ENCODE data around the gene ARSG. TPM values are rescaled to one million over a fixed set of nuclear protein-coding genes. Genes with fewer than 3 reads are reported as not detected.

The ARSG gene
- total and polyA plus RNA-seq, 10 of the 15 experiments (the other 5 are each of a cell fraction or from before 2014, with no cell fraction given), result 2.9 to 13.5 (median 7.6) TPM

GRCh38 chr17:68425979-68426378, 134.7 kb downstream of the ARSG start:
- Histone ChIP-seq H3K27ac (ENCODE audit: control insufficient read depth, insufficient read depth) (no peak overlapping the region), H3K9me3 (replicated peaks; ENCODE audit: control insufficient read depth, insufficient read depth, low read length) (no peaks in the 10 kb centered on the region), H3K36me3 (ENCODE audit: control insufficient read depth in 2 of 2, insufficient read depth in 2 of 2, low read length in 1 of 2) (peaks cover 5 to 9% of the 10 kb centered on the region in 2 experiments; a peak in 3 of 4 replicates), H3K4me2 (ENCODE audit: control insufficient read depth, insufficient read depth) (no peak overlapping the region), H3K9ac (ENCODE audit: control insufficient read depth, insufficient read depth, low read length) (no peak overlapping the region), H3K4me3 (no peak overlapping the region), H4K20me1 (ENCODE audit: control insufficient read depth, insufficient read depth) (no peaks in the 10 kb centered on the region), H3K79me2 (ENCODE audit: control insufficient read depth, insufficient read depth, low read length) (no peaks in the 10 kb centered on the region), H3K4me1 (ENCODE audit: control insufficient read depth, insufficient read depth, low read length) (no peaks in the 10 kb centered on the region), H3K27me3 (replicated peaks in 1 of 2; ENCODE audit: control insufficient read depth in 2 of 2, insufficient read depth in 2 of 2, low read length in 1 of 2) (no peaks in the 10 kb centered on the region), H2AFZ (ENCODE audit: control insufficient read depth, low read depth, low read length) (no peak overlapping the region)
- ChIA-PET POLR2A (no interaction called here), CTCF (interaction anchor here (1.2 to 3.1 kb wide), 2 partner anchors 11 kb away, joined by 3 to 11 read pairs; no protein-coding TSS in a partner anchor), SMC1A (ENCODE audit: uncharacterized antibody, unreplicated experiment) (no interaction called here), RAD21 (ENCODE audit: unreplicated experiment) (no interaction called here)
- DNase-seq (ENCODE audit: low read depth, low spot score) (no peak), FAIRE-seq (no peak), ATAC-seq (no peak)
- in situ Hi-C loops (cut with MboI) (no loop called here), intact Hi-C loops (cut with micrococcal nuclease; ENCODE audit: unreplicated experiment) (no loop called here)
- TF ChIP-seq ZNF622 (IDR thresholded peaks at IDR 0.05), result no peak
- no peak for TF ChIP-seq ZNF217 (IDR thresholded peaks at IDR 0.05)
- 94% methylated on average over 11 of the region's 12 CpGs for WGBS (ENCODE audit: insufficient coverage, insufficient replicate concordance, low lambda C conversion rate, missing lambda C conversion rate)
- BruUV-seq (replicated peaks), result no TSS peak

GRCh38 chr17:68427575-68427974, 136.3 kb downstream of the ARSG start:
- Histone ChIP-seq H3K4me3 (no peak overlapping the region), H3K79me2 (ENCODE audit: control insufficient read depth, insufficient read depth, low read length) (no peaks in the 10 kb centered on the region), H3K36me3 (ENCODE audit: control insufficient read depth in 2 of 2, insufficient read depth in 2 of 2, low read length in 1 of 2) (peaks cover 5 to 12% of the 10 kb centered on the region in 2 experiments; a peak in 3 of 4 replicates), H3K9ac (ENCODE audit: control insufficient read depth, insufficient read depth, low read length) (no peak overlapping the region), H3K4me2 (ENCODE audit: control insufficient read depth, insufficient read depth) (no peak overlapping the region), H3K9me3 (replicated peaks; ENCODE audit: control insufficient read depth, insufficient read depth, low read length) (no peaks in the 10 kb centered on the region), H2AFZ (ENCODE audit: control insufficient read depth, low read depth, low read length) (no peak overlapping the region), H3K4me1 (ENCODE audit: control insufficient read depth, insufficient read depth, low read length) (no peaks in the 10 kb centered on the region), H3K27ac (ENCODE audit: control insufficient read depth, insufficient read depth) (no peak overlapping the region), H3K27me3 (replicated peaks in 1 of 2; ENCODE audit: control insufficient read depth in 2 of 2, insufficient read depth in 2 of 2, low read length in 1 of 2) (no peaks in the 10 kb centered on the region), H4K20me1 (ENCODE audit: control insufficient read depth, insufficient read depth) (no peaks in the 10 kb centered on the region)
- ChIA-PET SMC1A (ENCODE audit: uncharacterized antibody, unreplicated experiment) (no interaction called here), POLR2A (interaction anchor here (0.6 kb wide), 1 partner anchor 39 kb away, joined by 3 read pairs; no protein-coding TSS in a partner anchor), CTCF (interaction anchor here (0.8 to 3.1 kb wide), 3 partner anchors 9 to 255 kb away, joined by 3 to 11 read pairs (median 3); no protein-coding TSS in a partner anchor), RAD21 (ENCODE audit: unreplicated experiment) (interaction anchor here (1.6 kb wide), 1 partner anchor 29 kb away, joined by 4 read pairs; no protein-coding TSS in a partner anchor)
- intact Hi-C loops (cut with micrococcal nuclease; ENCODE audit: unreplicated experiment) (no loop called here), in situ Hi-C loops (cut with MboI) (no loop called here)
- WGBS (ENCODE audit: insufficient coverage, insufficient replicate concordance, low lambda C conversion rate, missing lambda C conversion rate), result 94% methylated on average over 7 of the region's 7 CpGs
- no TSS peak for BruUV-seq (replicated peaks)
- FAIRE-seq (no peak), DNase-seq (ENCODE audit: low read depth, low spot score) (no peak), ATAC-seq (no peak)
- TF ChIP-seq DPF2 (IDR thresholded peaks at IDR 0.05), result no peak
- no peak for TF ChIP-seq NR2C1 (IDR thresholded peaks at IDR 0.05)
- TF ChIP-seq CBX5 (IDR thresholded peaks at IDR 0.05; ENCODE audit: low read depth), result no peak
- TF ChIP-seq JUND (IDR thresholded peaks at IDR 0.05; ENCODE audit: low read depth, low read length), result no peak
- no peak for TF ChIP-seq TARDBP (IDR thresholded peaks at IDR 0.05; ENCODE audit: borderline replicate concordance)
- TF ChIP-seq NFXL1 (IDR thresholded peaks at IDR 0.05; ENCODE audit: borderline replicate concordance), result no peak
- TF ChIP-seq ZNF687 (IDR thresholded peaks at IDR 0.05), result no peak
- TF ChIP-seq ZNF622 (IDR thresholded peaks at IDR 0.05), result no peak
- TF ChIP-seq POLR2A (IDR thresholded peaks at IDR 0.05; ENCODE audit: low read depth, low read length), result no peak
- no peak for TF ChIP-seq FOS (IDR thresholded peaks at IDR 0.05; ENCODE audit: borderline replicate concordance, extremely low read depth, insufficient read length)
- no peak for TF ChIP-seq SUPT20H (IDR thresholded peaks at IDR 0.05; ENCODE audit: borderline replicate concordance, control insufficient read depth, low read depth, low read length)
- no peak for TF ChIP-seq BRCA1 (IDR thresholded peaks at IDR 0.05; ENCODE audit: low read depth, low read length)
